Parathyroid adenoma (tissue), 2 donors: ENCODE measurements around the gene MFSD11.
"Not testable (repeated sequence)": the region's sequence is repeated elsewhere in the genome, so short reads cannot be mapped to it uniquely, and the experiment has no call there.

Source experiments
- H2AFZ ChIP-seq: fragments of 300-600 bp; sonication (generic); one replicate; pipeline ENCODE4 v1.7.0; 2017; ENCODE audit warnings: antibody characterized with exemption, mild to moderate bottlenecking
- H3K27ac ChIP-seq: fragments of 300-600 bp; sonication (generic); one replicate; pipeline ENCODE4 v1.7.0; 2017
- H3K27me3 ChIP-seq: fragments of 300-600 bp; sonication (generic); one replicate; pipeline ENCODE4 v1.7.0; 2017; ENCODE audit warnings: low read length; ENCODE audit not compliant: control insufficient read depth, insufficient read depth
- H3K36me3 ChIP-seq: fragments of 300-600 bp; sonication (generic); one replicate; pipeline ENCODE4 v1.7.0; 2017; ENCODE audit warnings: low read length; ENCODE audit not compliant: control insufficient read depth, insufficient read depth
- H3K4me1 ChIP-seq: fragments of 300-600 bp; sonication (generic); one replicate; pipeline ENCODE4 v1.7.0; 2017; ENCODE audit warnings: control low read depth
- H3K4me2 ChIP-seq: fragments of 300-600 bp; sonication (generic); one replicate; pipeline ENCODE4 v1.7.0; 2017; ENCODE audit warnings: low read length
- H3K4me3 ChIP-seq: fragments of 300-600 bp; sonication (generic); one replicate; pipeline ENCODE4 v1.7.0; 2017; ENCODE audit warnings: low read depth, low read length
- H3K79me2 ChIP-seq: fragments of 300-600 bp; sonication (generic); one replicate; pipeline ENCODE4 v1.7.0; 2017; ENCODE audit warnings: control low read depth
- H3K9ac ChIP-seq: fragments of 300-600 bp; sonication (generic); one replicate; pipeline ENCODE4 v1.7.0; 2017; ENCODE audit warnings: mild to moderate bottlenecking
- H3K9me3 ChIP-seq: fragments of 300-600 bp; sonication (generic); one replicate; pipeline ENCODE4 v1.7.0; 2017; ENCODE audit warnings: low read length; ENCODE audit not compliant: control insufficient read depth
- CTCF ChIP-seq: fragments of 300-600 bp; sonication (generic); IDR thresholded peaks from one replicate; pipeline ENCODE4 v1.7.0; 2017; ENCODE audit warnings: antibody characterized with exemption, mild to moderate bottlenecking
- donor health status: primary hyperparathyroidism.

MFSD11 gene

GRCh38 chr17:76691379-76692191, 46.3 kb upstream of the MFSD11 start:
- peaks cover 25% of the 10 kb centered on the region for H3K4me1 ChIP-seq
- H3K36me3 ChIP-seq: no peaks in the 10 kb centered on the region
- no peak overlapping the region for H3K4me2 ChIP-seq
- no peak overlapping the region for H3K4me3 ChIP-seq
- H2AFZ ChIP-seq: no peak overlapping the region
- H3K9me3 ChIP-seq: no peaks in the 10 kb centered on the region
- H3K9ac ChIP-seq: no peak overlapping the region
- no peaks in the 10 kb centered on the region for H3K27me3 ChIP-seq
- no peak overlapping the region for H3K27ac ChIP-seq
- TF ChIP-seq CTCF: no peak
- H3K79me2 ChIP-seq: peaks cover 40% of the 10 kb centered on the region

DNA sequence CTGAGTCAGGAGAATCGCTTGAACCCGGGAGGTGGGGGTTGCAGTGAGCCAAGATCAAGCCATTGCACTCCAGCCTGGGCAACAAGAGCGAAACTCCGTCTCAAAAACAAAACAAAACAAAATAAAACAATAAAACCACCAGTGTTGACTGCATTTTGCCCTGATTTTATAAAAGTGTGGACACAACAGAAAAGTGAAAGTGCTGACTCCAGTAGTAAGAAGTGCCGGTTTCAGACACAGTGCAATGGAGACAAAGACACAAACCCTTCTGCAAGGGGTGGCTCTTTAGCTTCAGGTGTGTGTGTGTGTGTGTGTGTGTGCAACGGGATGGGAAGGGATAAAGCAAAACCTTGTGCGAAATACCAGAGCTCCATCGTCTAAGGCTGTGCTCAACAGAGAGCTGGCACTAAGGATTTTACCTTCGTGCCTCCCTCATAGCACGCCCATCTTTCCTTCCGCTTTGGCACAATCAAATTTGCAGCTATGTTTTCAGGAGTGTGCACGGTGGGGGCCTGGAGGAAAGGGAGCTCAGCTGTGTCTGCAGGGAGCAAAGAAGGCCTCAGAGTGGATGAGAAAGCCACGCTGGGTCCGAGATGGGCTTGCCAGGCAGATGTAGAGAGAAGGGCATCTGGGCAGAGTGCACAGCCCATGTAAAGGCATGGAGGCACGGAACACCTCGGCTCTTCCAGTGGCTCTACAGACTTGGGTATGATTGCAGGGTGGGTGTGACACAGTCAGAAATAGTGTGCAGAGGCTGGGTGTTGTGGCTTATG, 42.7 kb upstream of the MFSD11 start:
- Histone ChIP-seq H3K79me2 (peaks cover 25% of the 10 kb centered on the region), H3K27me3 (no peaks in the 10 kb centered on the region), H3K9ac (no peak overlapping the region), H3K27ac (peak overlapping the region; percentile 68), H3K4me3 (peak overlapping the region; percentile 1), H3K36me3 (no peaks in the 10 kb centered on the region), H2AFZ (peak overlapping the region; percentile 23), H3K4me2 (peak overlapping the region; percentile 31), H3K4me1 (peaks cover 49% of the 10 kb centered on the region), H3K9me3 (no peaks in the 10 kb centered on the region)
- TF ChIP-seq CTCF: no peak

DNA sequence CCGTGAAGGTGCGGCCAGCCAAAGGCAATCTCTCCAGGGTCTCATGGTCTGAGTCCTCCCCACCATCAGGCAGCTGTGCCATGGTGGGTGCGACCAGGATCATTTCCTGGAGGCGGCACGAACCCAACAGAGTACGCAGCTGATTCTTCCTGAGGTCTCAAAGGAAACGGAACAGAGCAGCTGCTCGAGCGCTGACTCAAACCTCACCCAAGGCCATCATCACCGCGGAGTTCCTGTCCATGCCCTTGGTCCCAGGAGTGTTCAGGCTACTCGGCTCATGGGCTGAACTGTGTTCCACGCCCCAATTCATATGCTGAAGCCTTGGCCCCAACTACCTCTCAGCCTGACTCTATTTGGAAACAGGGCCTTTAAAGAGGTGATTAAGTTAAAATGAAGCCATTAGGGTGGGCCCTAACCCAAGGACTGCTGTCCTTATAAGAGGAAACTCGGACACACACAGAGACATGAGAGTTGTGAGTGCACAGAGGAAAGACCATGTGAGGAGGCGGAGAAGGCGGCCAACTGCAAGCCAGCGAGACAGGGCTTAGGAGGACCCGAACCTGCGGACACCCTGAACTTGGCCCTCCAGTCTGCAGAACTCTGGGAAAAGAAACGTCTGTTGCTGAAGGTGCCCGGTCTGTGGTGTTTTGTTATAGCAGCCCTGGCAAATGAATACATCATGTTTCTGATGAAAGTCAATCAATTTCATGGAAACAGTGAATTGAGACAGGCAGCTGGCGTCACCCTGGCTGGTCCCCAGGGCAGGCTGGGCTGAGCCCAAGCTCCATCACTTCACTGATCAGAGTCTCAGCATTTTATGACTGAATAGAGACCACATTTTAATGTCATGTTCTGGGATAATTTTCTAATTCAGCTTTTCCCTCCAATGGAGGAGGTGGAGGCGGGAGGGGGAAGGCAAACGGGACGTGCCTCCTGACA, 40.9 kb upstream of the MFSD11 start:
- H3K27me3 ChIP-seq: no peaks in the 10 kb centered on the region
- no peaks in the 10 kb centered on the region for H3K36me3 ChIP-seq
- peak overlapping the region; percentile 87 for H3K27ac ChIP-seq
- H3K4me3 ChIP-seq: peak overlapping the region; percentile 4
- H3K9me3 ChIP-seq: no peaks in the 10 kb centered on the region
- H3K9ac ChIP-seq: no peak overlapping the region
- peak overlapping the region; percentile 60 for H3K4me2 ChIP-seq
- peaks cover 63% of the 10 kb centered on the region for H3K4me1 ChIP-seq
- TF ChIP-seq CTCF: no peak
- peaks cover 15% of the 10 kb centered on the region for H3K79me2 ChIP-seq
- H2AFZ ChIP-seq: peak overlapping the region; percentile 51

- Histone ChIP-seq H3K27me3 (no peaks in the 10 kb centered on the region), H3K4me1 (peaks cover 63% of the 10 kb centered on the region), H3K36me3 (no peaks in the 10 kb centered on the region), H3K27ac (peak overlapping the region; percentile 87), H3K4me3 (peak overlapping the region; percentile 4), H3K79me2 (peaks cover 13% of the 10 kb centered on the region), H2AFZ (peak overlapping the region; percentile 51), H3K4me2 (peak overlapping the region; percentile 60), H3K9me3 (no peaks in the 10 kb centered on the region), H3K9ac (no peak overlapping the region)
- TF ChIP-seq CTCF: peak; percentile 11
These were observed 40.0 kb upstream of the MFSD11 start for GRCh38 chr17:76697702-76698465.

DNA sequence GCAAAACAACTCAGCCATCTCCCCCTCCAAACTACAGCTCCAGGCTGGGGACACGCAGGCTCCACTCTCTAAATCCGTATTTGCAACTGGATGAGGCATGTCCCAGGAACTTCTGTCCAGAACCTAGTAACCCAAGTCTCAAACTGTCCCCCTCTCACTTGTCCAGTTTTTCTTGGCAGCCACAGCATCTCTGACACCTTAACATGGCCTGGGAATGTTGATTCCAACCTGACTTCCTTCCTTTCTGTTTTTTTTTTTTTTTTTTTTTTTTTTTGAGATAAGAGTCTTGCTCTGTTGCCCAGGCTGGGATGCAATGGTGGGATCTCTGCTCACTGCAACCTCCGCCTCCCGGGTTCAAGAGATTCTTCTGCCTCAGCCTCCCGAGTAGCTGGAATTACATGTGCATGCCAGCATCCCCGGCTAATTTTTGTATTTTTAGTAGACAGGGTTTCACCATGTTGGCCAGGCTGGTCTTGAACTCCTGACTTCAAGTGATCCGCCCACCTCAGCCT, 39.4 kb upstream of the MFSD11 start:
- not testable (repeated sequence) for H3K36me3 ChIP-seq, H2AFZ ChIP-seq, H3K9ac ChIP-seq, H3K27me3 ChIP-seq, H3K4me3 ChIP-seq, H3K4me2 ChIP-seq, H3K9me3 ChIP-seq
- peak overlapping the region; percentile 87 for H3K27ac ChIP-seq
- H3K4me1 ChIP-seq: peaks cover 63% of the 10 kb centered on the region
- H3K79me2 ChIP-seq: peaks cover 13% of the 10 kb centered on the region
